K562 (cell line): ENCODE data around the gene CCDC87. TPM values are rescaled to one million over a fixed set of nuclear protein-coding genes. Genes with fewer than 3 reads are reported as not detected.

Source experiments
- FOXJ3 ChIP-seq: sonication (generic); formaldehyde crosslinking; IDR thresholded peaks from 2 replicates; pipeline ENCODE4 v1.4.0; 2020; ENCODE audit warnings: mild to moderate bottlenecking, missing genetic modification reagents
- GTF2A2 ChIP-seq: IDR thresholded peaks from 2 replicates; pipeline ENCODE4 v1.6.1; 2016; ENCODE audit warnings: mild to moderate bottlenecking, missing genetic modification characterization, missing compliant biosample characterization
- HINFP ChIP-seq: fragments of 450-650 bp; conservative IDR thresholded peaks from 2 replicates; pipeline ENCODE4 v1.6.1; 2016; ENCODE audit warnings: missing genetic modification characterization, low read depth, mild to moderate bottlenecking, control low read depth, missing compliant biosample characterization
- MTA2 ChIP-seq: fragments of 450-650 bp; IDR thresholded peaks from 2 replicates; pipeline ENCODE4 v1.6.1; 2016; ENCODE audit warnings: low read depth
- MTF1 ChIP-seq: fragments of 250-450 bp; sonication (Bioruptor Pico); IDR thresholded peaks from 2 replicates; pipeline ENCODE4 v1.9.0; 2021; ENCODE audit warnings: moderate library complexity, mild to moderate bottlenecking, inconsistent platforms, borderline replicate concordance
- NCOR1 ChIP-seq: fragments of 450-650 bp; IDR thresholded peaks from 2 replicates; pipeline ENCODE4 v1.6.1; 2016; ENCODE audit warnings: mild to moderate bottlenecking, moderate library complexity
- NFE2 ChIP-seq: IDR thresholded peaks from 2 replicates; pipeline ENCODE4 v1.6.1; 2014; ENCODE audit warnings: antibody characterized with exemption, low read depth
- NR2F6 ChIP-seq: fragments of 450-650 bp; formaldehyde crosslinking; IDR thresholded peaks from 2 replicates; pipeline ENCODE4 v1.4.0; 2020; ENCODE audit warnings: mild to moderate bottlenecking
- NR3C1 ChIP-seq: sonication (generic); formaldehyde crosslinking; IDR thresholded peaks from 2 replicates; pipeline ENCODE4 v1.8.1; 2022; ENCODE audit warnings: missing genetic modification reagents
- PCBP1 ChIP-seq: fragments of 200-400 bp; formaldehyde crosslinking; IDR thresholded peaks from 2 replicates; pipeline ENCODE4 v1.6.1; 2018; ENCODE audit warnings: mild to moderate bottlenecking, low read depth, low read length; ENCODE audit not compliant: poor library complexity, severe bottlenecking
- SMAD4 ChIP-seq: fragments of 250-450 bp; sonication (Bioruptor Pico); conservative IDR thresholded peaks from 2 replicates; pipeline ENCODE4 v1.8.0; 2021; ENCODE audit warnings: inconsistent platforms, mild to moderate bottlenecking, moderate library complexity
- SMARCA5 ChIP-seq: fragments of 450-650 bp; IDR thresholded peaks from 2 replicates; pipeline ENCODE4 v1.6.1; 2016
- SNIP1 ChIP-seq: fragments of 450-650 bp; IDR thresholded peaks from 2 replicates; pipeline ENCODE4 v1.7.1; 2017; ENCODE audit warnings: low read depth, mild to moderate bottlenecking
- TBL1XR1 ChIP-seq, 2 experiments: IDR thresholded peaks; 2 replicates each; pipeline ENCODE4 v1.6.1; 2012; ENCODE audit warnings: improper control_type of control experiment in 2 of 2, low read length in 2 of 2, mild to moderate bottlenecking in 1 of 2
- TCF3 ChIP-seq: sonication (generic); formaldehyde crosslinking; IDR thresholded peaks from 2 replicates; pipeline ENCODE4 v1.4.0; 2020; ENCODE audit warnings: mild to moderate bottlenecking, missing genetic modification reagents
- TEAD2 ChIP-seq: fragments of 450-650 bp; IDR thresholded peaks from 2 replicates; pipeline ENCODE4 v1.6.1; 2016; ENCODE audit warnings: missing genetic modification characterization, control low read depth, missing compliant biosample characterization
- TRIM24 ChIP-seq, 2 experiments: fragments of 450-650 bp; IDR thresholded peaks; 2 replicates each; pipeline ENCODE4 v1.6.1; 2016
- ZBTB2 ChIP-seq: fragments of 450-650 bp; IDR thresholded peaks from 2 replicates; pipeline ENCODE4 v1.6.1; 2016; ENCODE audit warnings: antibody characterized with exemption
- ZBTB5 ChIP-seq: fragments of 450-650 bp; IDR thresholded peaks from 2 replicates; pipeline ENCODE4 v1.6.1; 2017; ENCODE audit warnings: antibody characterized with exemption
- ZKSCAN8 ChIP-seq: fragments of 200-800 bp; sonication (Bioruptor generic); IDR thresholded peaks from 2 replicates; pipeline ENCODE4 v1.6.1; 2016; ENCODE audit warnings: missing genetic modification characterization, missing compliant biosample characterization
- ZNF165 ChIP-seq: fragments of 250-450 bp; sonication (Bioruptor Pico); IDR thresholded peaks from 2 replicates; pipeline ENCODE4 v1.4.0; 2020; ENCODE audit warnings: borderline replicate concordance
- ZNF511 ChIP-seq: sonication (generic); formaldehyde crosslinking; IDR thresholded peaks from 2 replicates; pipeline ENCODE4 v1.8.0; 2022; ENCODE audit warnings: mild to moderate bottlenecking, missing genetic modification reagents
- polyA plus RNA-seq, 8 experiments: library from polyadenylated mRNA; depleted of rRNA in 4 of 8; stranded (reverse) in 5 of 8; unstranded in 3 of 8; fragments of >200 nt; fragmentation: Nextera tagmentation in 2 of 8; fragmentation: Illumina TruSeq in 1 of 8; extraction: Ambion mirVana in 2 of 8; extraction: Trizol in 1 of 8; gene quantifications; 2 replicates each; pipeline versions ENCODE4 v1.2.1 to v1.2.3, GENCODE V29; 2011 to 2014; ENCODE audit warnings: inconsistent platforms in 1 of 8, missing spikeins in 1 of 8
- total RNA-seq, 7 experiments: library from RNA; depleted of rRNA in 6 of 7; stranded (reverse); fragments of >200 nt in 6 of 7; fragmentation: Illumina TruSeq in 2 of 7; extraction: Trizol in 2 of 7; gene quantifications; 2 replicates each; pipeline versions ENCODE4 v1.2.1 to v1.2.3, GENCODE V29; 2011 to 2021; ENCODE audit warnings: low replicate concordance in 1 of 7
- TF ChIP-seq, protein P1 (sequence below): fragments of 450-650 bp; formaldehyde crosslinking; IDR thresholded peaks from 2 replicates; pipeline ENCODE4 v1.4.0; 2020; ENCODE audit warnings: mild to moderate bottlenecking

Gene CCDC87
- total and polyA plus RNA-seq, 9 of the 15 experiments (the other 6 are each of a cell fraction or from before 2014, with no cell fraction given), result 0.03 to 0.44 (median 0.15) TPM; not detected in 1

- TF ChIP-seq ZBTB2, result no peak
- 0 out of 2 replicates have a peak, but pooled peaks have one; percentile 17 for TF ChIP-seq TCF3 (CRISPR knock-in tag)
- TF ChIP-seq PCBP1, result no peak
- no peak for TF ChIP-seq NR3C1 (CRISPR knock-in tag)
- no peak for TF ChIP-seq TBL1XR1 (IDR thresholded peaks at IDR 0.05; ENCODE audit: low read length in 2 of 2)
- TF ChIP-seq MTF1 (CRISPR knock-in tag), result no peak
- no peak for TF ChIP-seq ZBTB5
- no peak for TF ChIP-seq NFE2
- no peak for TF ChIP-seq GTF2A2 (tag)
- TF ChIP-seq NR2F6 (CRISPR knock-in tag), result no peak
- no peak for TF ChIP-seq FOXJ3 (CRISPR knock-in tag)
- TF ChIP-seq SMAD4, result peak; percentile 57
- no peak for TF ChIP-seq TRIM24 (IDR thresholded peaks at IDR 0.05)
- TF ChIP-seq MTA2, result no peak
- TF ChIP-seq NCOR1, result no peak
- TF ChIP-seq, protein P1, sequence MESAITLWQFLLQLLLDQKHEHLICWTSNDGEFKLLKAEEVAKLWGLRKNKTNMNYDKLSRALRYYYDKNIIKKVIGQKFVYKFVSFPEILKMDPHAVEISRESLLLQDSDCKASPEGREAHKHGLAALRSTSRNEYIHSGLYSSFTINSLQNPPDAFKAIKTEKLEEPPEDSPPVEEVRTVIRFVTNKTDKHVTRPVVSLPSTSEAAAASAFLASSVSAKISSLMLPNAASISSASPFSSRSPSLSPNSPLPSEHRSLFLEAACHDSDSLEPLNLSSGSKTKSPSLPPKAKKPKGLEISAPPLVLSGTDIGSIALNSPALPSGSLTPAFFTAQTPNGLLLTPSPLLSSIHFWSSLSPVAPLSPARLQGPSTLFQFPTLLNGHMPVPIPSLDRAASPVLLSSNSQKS (CRISPR knock-in tag), result no peak
- TF ChIP-seq ZNF165, result no peak
- TF ChIP-seq ZNF511 (CRISPR knock-in tag), result peak; percentile 82
- no peak for TF ChIP-seq SMARCA5
- TF ChIP-seq ZKSCAN8 (CRISPR knock-in tag), result no peak
- no peak for TF ChIP-seq SNIP1
- no peak for TF ChIP-seq TEAD2
- no peak for TF ChIP-seq HINFP (tag)
These were observed 24.5 kb downstream of the CCDC87 start, which contains the start of gene CTSF (continued) for GRCh38 chr11:66568124-66568916.
